NCI-H128 (cell line): ENCODE results near the gene LRRC46.

Experiments
- DNase-seq: peaks from one replicate; lab custom pipeline; 2025; ENCODE audit not compliant: unreplicated experiment; lab: John Stamatoyannopoulos, UW

LRRC46 gene, protein sequence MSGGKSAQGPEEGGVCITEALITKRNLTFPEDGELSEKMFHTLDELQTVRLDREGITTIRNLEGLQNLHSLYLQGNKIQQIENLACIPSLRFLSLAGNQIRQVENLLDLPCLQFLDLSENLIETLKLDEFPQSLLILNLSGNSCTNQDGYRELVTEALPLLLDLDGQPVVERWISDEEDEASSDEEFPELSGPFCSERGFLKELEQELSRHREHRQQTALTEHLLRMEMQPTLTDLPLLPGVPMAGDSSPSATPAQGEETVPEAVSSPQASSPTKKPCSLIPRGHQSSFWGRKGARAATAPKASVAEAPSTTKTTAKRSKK

GRCh38 chr17:47831003-47831933 lies at the start of gene LRRC46, which contains the start of gene MRPL10:
TSS of gene LRRC46 (plus strand) at chr17:47831670. CDS start at chr17:47831990, 320 bp downstream.
TSS of gene MRPL10 (minus strand) at chr17:47831541. CDS start at chr17:47831511, 30 bp downstream.
- peak; percentile 70 for DNase-seq

- no peak for DNase-seq
Observed at GRCh38 chr17:47785538-47786123, 45.8 kb upstream of the LRRC46 start.

DNA sequence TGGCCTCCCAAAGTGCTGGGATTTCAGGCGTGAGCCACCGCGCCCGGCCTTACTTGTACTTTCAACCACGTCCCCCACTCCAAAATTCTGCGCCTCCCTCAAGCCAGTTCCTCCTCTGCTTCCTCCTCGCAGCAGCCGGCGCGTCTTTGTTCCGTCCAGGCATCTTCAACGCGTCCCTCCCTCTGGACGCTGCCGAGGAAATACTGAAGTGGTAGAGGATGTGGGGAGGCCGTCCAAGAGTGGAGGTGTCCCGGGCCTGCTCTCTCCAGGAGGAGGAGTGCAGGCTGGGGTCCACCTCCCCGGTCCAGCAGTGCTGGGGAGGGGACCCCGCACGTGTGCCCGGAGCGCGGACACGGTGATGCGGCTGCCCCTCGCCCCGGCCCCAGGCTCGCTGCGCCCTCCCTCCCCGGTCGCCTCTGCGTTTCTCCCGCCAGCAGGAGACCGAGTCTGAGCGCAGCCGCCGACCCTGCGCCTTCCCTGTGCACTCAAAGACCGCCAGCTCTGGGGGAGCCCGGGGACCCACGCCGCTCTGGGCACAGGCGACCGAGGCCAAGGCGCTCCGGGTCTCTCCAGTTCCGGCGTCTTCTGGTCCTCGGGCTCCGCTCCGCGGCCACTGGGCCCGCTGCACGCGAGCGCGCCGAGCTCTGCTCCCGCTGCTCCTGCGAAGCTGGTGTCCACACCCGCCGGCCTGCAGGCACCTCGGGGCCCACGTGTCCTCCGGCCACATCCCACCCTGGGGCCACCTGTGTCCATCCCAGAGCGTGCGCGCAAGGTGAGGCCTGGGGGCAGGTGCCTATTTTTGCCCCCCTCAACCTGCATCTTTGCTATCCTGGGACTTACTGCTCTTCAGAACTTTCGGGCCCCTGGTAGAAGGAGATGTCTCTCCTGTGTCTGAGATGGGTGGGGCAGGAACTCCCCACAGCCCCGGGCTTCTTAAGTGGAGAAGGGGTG lies 41.6 kb upstream of the LRRC46 start:
- DNase-seq, result no peak

- DNase-seq, result no peak
Observed at GRCh38 chr17:47791025-47791424, 40.4 kb upstream of the LRRC46 start.

GRCh38 chr17:47792457-47792856 lies 39.0 kb upstream of the LRRC46 start:
- DNase-seq, result no peak

- DNase-seq, result no peak
Observed at GRCh38 chr17:47792979-47793378, 38.5 kb upstream of the LRRC46 start.

DNA sequence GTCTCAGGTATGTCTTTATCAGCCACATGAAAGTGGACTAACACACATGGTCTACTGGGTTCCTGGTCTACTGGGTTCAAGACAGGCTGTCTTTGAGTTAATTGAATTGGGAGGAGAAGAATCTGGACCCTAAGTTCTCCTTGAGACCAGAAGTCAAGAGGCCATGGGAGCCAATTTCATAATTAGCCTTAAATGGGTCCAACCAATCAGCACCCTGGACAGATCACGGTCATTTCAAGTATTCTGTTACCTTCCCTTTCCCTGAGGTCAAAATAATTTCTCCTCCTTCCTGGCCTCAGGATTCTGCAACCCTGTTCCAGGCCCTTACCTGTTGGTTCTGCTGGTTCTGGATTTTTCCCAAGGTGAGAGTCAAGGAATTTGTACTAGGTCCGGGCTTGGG lies 33.7 kb upstream of the LRRC46 start:
- DNase-seq, result no peak

DNA sequence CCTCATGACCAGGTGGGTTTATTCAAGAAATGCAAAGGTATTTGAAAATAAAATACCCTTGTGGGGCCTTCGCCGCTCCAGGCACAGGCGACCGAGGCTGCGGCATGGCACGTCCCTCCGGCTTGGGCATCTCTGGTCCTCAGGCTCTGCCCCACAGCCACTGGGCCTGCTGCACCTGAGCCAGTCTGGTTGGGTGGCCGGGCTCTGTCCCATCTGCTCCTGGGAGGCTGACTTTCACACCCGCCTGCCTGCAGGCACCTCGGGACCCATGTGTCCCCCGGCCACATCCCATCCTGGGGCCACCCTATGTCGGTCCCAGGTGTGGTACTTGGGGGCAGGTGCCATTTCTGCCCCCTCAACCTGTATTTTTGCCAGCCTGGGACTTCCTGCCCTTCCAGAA lies 30.8 kb upstream of the LRRC46 start:
- no peak for DNase-seq

DNA sequence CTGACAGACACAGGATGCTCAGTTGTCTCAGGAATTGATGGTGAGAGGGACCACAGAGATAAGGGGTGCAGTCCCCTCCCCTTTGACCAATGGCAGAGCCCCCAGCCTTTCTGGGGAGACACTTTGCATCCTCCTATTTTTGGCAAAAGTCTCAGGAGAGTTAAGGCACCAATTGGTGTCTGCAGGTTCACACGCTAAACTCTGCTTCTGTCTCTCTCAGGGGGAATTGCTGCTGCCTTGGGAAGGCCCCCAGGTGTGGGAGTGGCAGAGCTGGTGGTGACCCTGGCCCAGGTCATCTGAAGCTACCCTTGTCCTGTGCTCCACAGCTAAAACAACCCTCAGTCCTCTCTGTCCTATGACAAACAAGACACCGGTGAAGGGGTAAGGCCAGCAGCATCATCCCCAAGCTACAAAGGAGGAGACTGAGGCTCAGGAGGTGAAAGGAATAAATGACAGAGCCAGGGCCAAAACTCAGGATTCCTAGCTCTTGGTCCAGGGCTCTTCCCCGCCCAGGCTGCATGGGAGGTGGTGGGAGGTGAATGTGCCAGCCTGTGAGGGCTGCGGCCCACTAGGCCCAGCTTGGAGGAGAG lies 30.2 kb upstream of the LRRC46 start:
- DNase-seq, result no peak

DNA sequence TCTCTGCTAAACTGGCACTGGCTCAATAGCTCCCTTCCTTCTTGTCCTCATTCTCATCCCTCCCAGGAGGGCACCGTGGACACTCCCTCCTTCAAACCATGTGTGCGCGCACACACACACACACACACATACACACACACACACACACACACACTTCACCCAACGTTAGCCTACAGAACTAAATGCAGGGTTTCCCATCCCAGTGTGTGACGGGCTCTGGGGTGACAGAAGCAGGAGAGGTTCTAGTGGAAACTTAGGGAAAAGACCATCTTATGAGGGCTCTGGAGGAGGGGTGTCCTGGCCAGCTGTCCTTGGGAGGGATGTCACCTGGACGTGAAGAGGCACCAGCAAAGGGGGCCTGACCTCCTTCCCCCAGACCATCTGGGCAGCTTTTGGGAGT lies 29.6 kb upstream of the LRRC46 start:
- DNase-seq, result no peak

- peak; percentile 18 for DNase-seq
Observed at GRCh38 chr17:47802341-47803022, 29.0 kb upstream of the LRRC46 start.

GRCh38 chr17:47803201-47803600 lies 28.3 kb upstream of the LRRC46 start:
- no peak for DNase-seq

- DNase-seq, result no peak
Observed at GRCh38 chr17:47803751-47804150, 27.7 kb upstream of the LRRC46 start.

- DNase-seq, result no peak
Observed at GRCh38 chr17:47804461-47804860, 27.0 kb upstream of the LRRC46 start.

GRCh38 chr17:47806026-47806912 lies 25.2 kb upstream of the LRRC46 start:
- DNase-seq, result no peak

GRCh38 chr17:47806913-47807255 lies 24.6 kb upstream of the LRRC46 start:
- DNase-seq, result no peak

DNA sequence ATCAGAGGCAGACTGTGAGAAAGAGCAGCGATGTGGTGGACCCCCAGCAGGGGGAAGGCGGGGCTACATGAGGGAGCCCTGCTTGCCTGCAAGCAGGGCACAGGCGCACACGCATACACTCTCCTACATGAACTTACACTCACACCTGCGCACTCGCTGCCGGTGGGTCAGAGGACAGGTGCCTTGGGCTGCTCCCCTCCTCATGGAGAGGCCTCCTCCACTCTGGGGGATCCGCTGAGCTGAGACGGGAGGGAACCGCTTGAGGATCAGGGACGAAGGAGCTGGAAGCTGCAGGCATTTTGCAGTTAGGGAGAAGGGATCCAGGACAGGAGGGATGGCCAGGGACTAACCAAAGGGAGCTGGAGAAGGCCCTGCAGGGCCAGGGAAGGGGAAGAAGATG lies 24.0 kb upstream of the LRRC46 start:
- no peak for DNase-seq

GRCh38 chr17:47808036-47808829 lies 23.2 kb upstream of the LRRC46 start:
- DNase-seq, result no peak
